GM18858 (cell line): Measurements from ENCODE around the gene FOXL3.
"Not testable (repeated sequence)": the region's sequence is repeated elsewhere in the genome, so short reads cannot be mapped to it uniquely, and the experiment has no call there.

Source experiments
- ATAC-seq: cut with Tn5 transposase; IDR thresholded peaks from one replicate; pipeline ENCODE4 v1.9.1; 2021; ENCODE audit not compliant: unreplicated experiment

Gene FOXL3

GRCh38 chr7:289756-290553, at the start of gene FOXL3:
TSS of gene FOXL3 (plus strand) at chr7:290170. CDS start at chr7:290170, 0 bp downstream.
- no peak for ATAC-seq

- no peak for ATAC-seq
Observed at GRCh38 chr7:240887-241421, 49.0 kb upstream of the FOXL3 start.

- no peak for ATAC-seq
Observed at GRCh38 chr7:241513-241912, 48.5 kb upstream of the FOXL3 start.

- not testable (repeated sequence) for ATAC-seq
Observed at GRCh38 chr7:242826-243579, 47.0 kb upstream of the FOXL3 start.

GRCh38 chr7:243580-243978, 46.4 kb upstream of the FOXL3 start:
- not testable (repeated sequence) for ATAC-seq

GRCh38 chr7:244974-245373, 45.0 kb upstream of the FOXL3 start:
- ATAC-seq: no peak

- no peak for ATAC-seq
Observed at GRCh38 chr7:245574-246295, 44.2 kb upstream of the FOXL3 start.

- ATAC-seq: no peak
Observed at GRCh38 chr7:246451-246850, 43.5 kb upstream of the FOXL3 start.

- ATAC-seq: no peak
Observed at GRCh38 chr7:247181-247580, 42.8 kb upstream of the FOXL3 start.

- no peak for ATAC-seq
Observed at GRCh38 chr7:247636-248035, 42.3 kb upstream of the FOXL3 start.

GRCh38 chr7:248732-249435, 41.1 kb upstream of the FOXL3 start:
- no peak for ATAC-seq

- no peak for ATAC-seq
Observed at GRCh38 chr7:249989-250388, 40.0 kb upstream of the FOXL3 start.

- ATAC-seq: no peak
Observed at GRCh38 chr7:250523-250922, 39.4 kb upstream of the FOXL3 start.

- ATAC-seq: no peak
Observed at GRCh38 chr7:251005-251404, 39.0 kb upstream of the FOXL3 start.

GRCh38 chr7:251446-252175, 38.4 kb upstream of the FOXL3 start:
- ATAC-seq: no peak

GRCh38 chr7:252216-252965, 37.6 kb upstream of the FOXL3 start:
- no peak for ATAC-seq

- no peak for ATAC-seq
Observed at GRCh38 chr7:252981-253380, 37.0 kb upstream of the FOXL3 start.

GRCh38 chr7:253581-254336, 36.2 kb upstream of the FOXL3 start:
- ATAC-seq: no peak
